OCI-LY7 (cell line): Measurements from ENCODE around the gene CACNA1H.

Source experiments
- CTCF ChIP-seq: fragments of 200-600 bp; sonication (generic); conservative IDR thresholded peaks from 2 replicates; pipeline ENCODE4 v1.5.1; 2014; ENCODE audit warnings: mild to moderate bottlenecking, antibody characterized with exemption, low read length, moderate library complexity, mixed read lengths
- EZH2phosphoT487 ChIP-seq: fragments of 200-600 bp; sonication (generic); IDR thresholded peaks from 2 replicates; pipeline ENCODE4 v1.6.1; 2018; ENCODE audit warnings: low read depth, borderline replicate concordance, mild to moderate bottlenecking, mixed run types, antibody characterized with exemption, low read length, moderate library complexity, mixed read lengths

GRCh38 chr16:1122398-1122765, 30.5 kb upstream of the CACNA1H start:
- TF ChIP-seq CTCF (no peak), EZH2phosphoT487 (no peak)
